ENCODE results near the gene P2RX1.

The P2RX1 gene

GRCh38 chr17:3887394-3887793, 28.9 kb downstream of the P2RX1 start:
- POLR2A ChIA-PET: no interaction called here
- CTCF ChIA-PET: no interaction called here

DNA sequence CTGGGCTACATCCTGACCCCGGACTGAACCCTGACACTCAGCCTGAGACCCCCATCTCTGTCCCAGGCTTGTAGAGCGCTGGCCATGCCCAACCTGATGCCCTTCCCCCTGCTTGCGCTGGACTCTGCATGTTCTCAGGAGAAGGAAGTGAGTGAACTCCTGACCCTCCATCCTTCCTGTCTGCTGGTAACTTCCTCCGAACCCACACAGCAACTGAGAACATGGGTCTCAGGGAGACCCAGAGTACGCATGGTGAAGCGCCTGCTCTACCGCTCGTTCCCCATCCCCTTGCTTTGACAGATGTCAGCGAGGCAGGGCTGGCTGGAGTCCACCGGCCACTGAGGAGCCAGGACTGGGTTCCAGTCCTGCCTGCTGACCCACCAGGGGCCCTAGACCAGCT, 29.5 kb downstream of the P2RX1 start:
- POLR2A ChIA-PET: no interaction called here
- CTCF ChIA-PET: no interaction called here
- TF ChIP-seq ELF4 (IDR thresholded peaks at IDR 0.05): no peak
- no peak for TF ChIP-seq SP1 (IDR thresholded peaks at IDR 0.05)
- no peak for TF ChIP-seq L3MBTL2 (conservative IDR thresholded peaks at IDR 0.05)
- no peak for TF ChIP-seq CTBP1 (IDR thresholded peaks at IDR 0.05; ENCODE audit: borderline replicate concordance)
- TF ChIP-seq BHLHE40 (IDR thresholded peaks at IDR 0.05; ENCODE audit: borderline replicate concordance): no peak
- no peak for TF ChIP-seq SUZ12 (IDR thresholded peaks at IDR 0.05)
- TF ChIP-seq TARDBP (IDR thresholded peaks at IDR 0.05): no peak
- TF ChIP-seq, protein P1, sequence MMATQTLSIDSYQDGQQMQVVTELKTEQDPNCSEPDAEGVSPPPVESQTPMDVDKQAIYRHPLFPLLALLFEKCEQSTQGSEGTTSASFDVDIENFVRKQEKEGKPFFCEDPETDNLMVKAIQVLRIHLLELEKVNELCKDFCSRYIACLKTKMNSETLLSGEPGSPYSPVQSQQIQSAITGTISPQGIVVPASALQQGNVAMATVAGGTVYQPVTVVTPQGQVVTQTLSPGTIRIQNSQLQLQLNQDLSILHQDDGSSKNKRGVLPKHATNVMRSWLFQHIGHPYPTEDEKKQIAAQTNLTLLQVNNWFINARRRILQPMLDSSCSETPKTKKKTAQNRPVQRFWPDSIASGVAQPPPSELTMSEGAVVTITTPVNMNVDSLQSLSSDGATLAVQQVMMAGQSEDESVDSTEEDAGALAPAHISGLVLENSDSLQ (IDR thresholded peaks at IDR 0.05): no peak
- no peak for TF ChIP-seq NFRKB (IDR thresholded peaks at IDR 0.05)
- DNase-seq (ENCODE audit: extremely low spot score): no peak

More at GRCh38 chr17:3887394-3887793, 28.9 kb downstream of the P2RX1 start:
- DNase-seq (ENCODE audit: extremely low spot score): no peak
- TF ChIP-seq FOXA1 (IDR thresholded peaks at IDR 0.05) (no peak), LEF1 (IDR thresholded peaks at IDR 0.05; ENCODE audit: borderline replicate concordance) (no peak), TARDBP (IDR thresholded peaks at IDR 0.05) (no peak), ELF4 (IDR thresholded peaks at IDR 0.05) (no peak), FOXM1 (IDR thresholded peaks at IDR 0.05; ENCODE audit: borderline replicate concordance) (no peak), ZNF384 (IDR thresholded peaks at IDR 0.05) (no peak), ARNT (IDR thresholded peaks at IDR 0.05) (no peak), CTBP1 (IDR thresholded peaks at IDR 0.05; ENCODE audit: borderline replicate concordance) (no peak), NFRKB (IDR thresholded peaks at IDR 0.05) (no peak), FOXK2 (IDR thresholded peaks at IDR 0.05) (no peak), BHLHE40 (IDR thresholded peaks at IDR 0.05; ENCODE audit: borderline replicate concordance) (no peak), SP1 (IDR thresholded peaks at IDR 0.05) (no peak), SUZ12 (IDR thresholded peaks at IDR 0.05) (no peak), HDGF (IDR thresholded peaks at IDR 0.05; ENCODE audit: borderline replicate concordance) (no peak), L3MBTL2 (conservative IDR thresholded peaks at IDR 0.05) (no peak)
- TF ChIP-seq, protein P1 (IDR thresholded peaks at IDR 0.05): no peak

GRCh38 chr17:3885970-3886369, 30.3 kb downstream of the P2RX1 start:
- CTCF ChIA-PET: no interaction called here
- TF ChIP-seq, protein P1 (IDR thresholded peaks at IDR 0.05): no peak
- TF ChIP-seq ZNF384 (IDR thresholded peaks at IDR 0.05): no peak
- TF ChIP-seq FOXK2 (IDR thresholded peaks at IDR 0.05): no peak
- no peak for TF ChIP-seq NFRKB (IDR thresholded peaks at IDR 0.05)
- TF ChIP-seq L3MBTL2 (conservative IDR thresholded peaks at IDR 0.05): no peak
- TF ChIP-seq TARDBP (IDR thresholded peaks at IDR 0.05): no peak
- no peak for TF ChIP-seq SUZ12 (IDR thresholded peaks at IDR 0.05)
- no peak for TF ChIP-seq CTBP1 (IDR thresholded peaks at IDR 0.05; ENCODE audit: borderline replicate concordance)
- TF ChIP-seq LEF1 (IDR thresholded peaks at IDR 0.05; ENCODE audit: borderline replicate concordance): no peak
- no peak for TF ChIP-seq HDGF (IDR thresholded peaks at IDR 0.05; ENCODE audit: borderline replicate concordance)
- no peak for TF ChIP-seq FOXA1 (IDR thresholded peaks at IDR 0.05)
- POLR2A ChIA-PET: no interaction called here
- no peak for DNase-seq (ENCODE audit: extremely low spot score)

DNA sequence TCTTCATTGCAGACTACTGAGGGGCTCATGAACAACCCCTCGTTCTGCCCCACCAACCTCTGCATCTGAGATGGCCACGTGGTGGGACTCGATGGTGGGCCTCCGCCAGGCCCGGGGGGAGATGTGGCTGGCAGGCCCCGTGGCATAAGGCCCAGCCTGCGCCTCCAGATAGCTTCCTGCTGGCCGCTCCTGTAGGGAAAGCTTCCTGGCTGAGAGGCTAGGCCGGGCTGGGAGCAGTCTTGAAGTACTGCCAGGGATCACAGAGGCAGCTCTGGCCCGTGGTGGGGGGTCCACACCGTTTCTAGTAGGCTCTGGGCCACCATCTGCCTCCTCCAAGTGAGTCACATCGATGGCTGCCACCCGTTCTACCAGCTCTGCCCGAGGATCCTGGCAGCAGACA, 31.0 kb downstream of the P2RX1 start:
- CTCF ChIA-PET: no interaction called here
- POLR2A ChIA-PET: no interaction called here
- DNase-seq (ENCODE audit: extremely low spot score): no peak
- TF ChIP-seq ARNT (IDR thresholded peaks at IDR 0.05) (no peak), TARDBP (IDR thresholded peaks at IDR 0.05) (no peak), ELF4 (IDR thresholded peaks at IDR 0.05) (no peak), FOXK2 (IDR thresholded peaks at IDR 0.05) (no peak), ZNF384 (IDR thresholded peaks at IDR 0.05) (no peak), FOXM1 (IDR thresholded peaks at IDR 0.05; ENCODE audit: borderline replicate concordance) (no peak), HDGF (IDR thresholded peaks at IDR 0.05; ENCODE audit: borderline replicate concordance) (no peak), LEF1 (IDR thresholded peaks at IDR 0.05; ENCODE audit: borderline replicate concordance) (no peak), L3MBTL2 (conservative IDR thresholded peaks at IDR 0.05) (no peak), NFRKB (IDR thresholded peaks at IDR 0.05) (no peak), BHLHE40 (IDR thresholded peaks at IDR 0.05; ENCODE audit: borderline replicate concordance) (no peak), SUZ12 (IDR thresholded peaks at IDR 0.05) (no peak), CTBP1 (IDR thresholded peaks at IDR 0.05; ENCODE audit: borderline replicate concordance) (no peak), SP1 (IDR thresholded peaks at IDR 0.05) (no peak), FOXA1 (IDR thresholded peaks at IDR 0.05) (no peak)
- TF ChIP-seq, protein P1 (IDR thresholded peaks at IDR 0.05): no peak

- ChIA-PET CTCF (interaction anchor here (0.9 kb wide), 1 partner anchor 19 kb away, joined by 3 read pairs; no protein-coding TSS in a partner anchor), POLR2A (no interaction called here)
- DNase-seq (ENCODE audit: extremely low spot score): no peak
- TF ChIP-seq CTBP1 (IDR thresholded peaks at IDR 0.05; ENCODE audit: borderline replicate concordance) (no peak), FOXA1 (IDR thresholded peaks at IDR 0.05) (no peak), ZNF384 (IDR thresholded peaks at IDR 0.05) (no peak), LEF1 (IDR thresholded peaks at IDR 0.05; ENCODE audit: borderline replicate concordance) (no peak), ELF4 (IDR thresholded peaks at IDR 0.05) (no peak), FOXK2 (IDR thresholded peaks at IDR 0.05) (no peak), BHLHE40 (IDR thresholded peaks at IDR 0.05; ENCODE audit: borderline replicate concordance) (no peak), NFRKB (IDR thresholded peaks at IDR 0.05) (no peak), L3MBTL2 (conservative IDR thresholded peaks at IDR 0.05) (no peak), TARDBP (IDR thresholded peaks at IDR 0.05) (no peak), HDGF (IDR thresholded peaks at IDR 0.05; ENCODE audit: borderline replicate concordance) (no peak), ARNT (IDR thresholded peaks at IDR 0.05) (no peak)
- TF ChIP-seq, protein P1 (IDR thresholded peaks at IDR 0.05): no peak
Measured at GRCh38 chr17:3884188-3884587, 32.1 kb downstream of the P2RX1 start.

Data from HEK293T (cell line).